ENCODE data around the gene CHAF1A. TPM values are rescaled to one million over a fixed set of nuclear protein-coding genes. Genes with fewer than 3 reads are reported as not detected.

The CHAF1A gene
- total RNA-seq, 4 donors from 2014 or later: 4.9 to 18.6 (median 8.1) TPM

- H3K27ac ChIP-seq: peak overlapping the region; percentile 94 to 99 (median 96)
- peak overlapping the region; percentile 24 to 96 (median 67) for H3K4me3 ChIP-seq
- 0 to 2% methylated on average over 8 of the region's 8 CpGs for WGBS, 2 donors
- no peaks in the 10 kb centered on the region for H3K9me3 ChIP-seq
- H3K4me1 ChIP-seq: peaks cover 0 to 48% (median 34%) of the 10 kb centered on the region in 4 donors
- TF ChIP-seq, protein P1, sequence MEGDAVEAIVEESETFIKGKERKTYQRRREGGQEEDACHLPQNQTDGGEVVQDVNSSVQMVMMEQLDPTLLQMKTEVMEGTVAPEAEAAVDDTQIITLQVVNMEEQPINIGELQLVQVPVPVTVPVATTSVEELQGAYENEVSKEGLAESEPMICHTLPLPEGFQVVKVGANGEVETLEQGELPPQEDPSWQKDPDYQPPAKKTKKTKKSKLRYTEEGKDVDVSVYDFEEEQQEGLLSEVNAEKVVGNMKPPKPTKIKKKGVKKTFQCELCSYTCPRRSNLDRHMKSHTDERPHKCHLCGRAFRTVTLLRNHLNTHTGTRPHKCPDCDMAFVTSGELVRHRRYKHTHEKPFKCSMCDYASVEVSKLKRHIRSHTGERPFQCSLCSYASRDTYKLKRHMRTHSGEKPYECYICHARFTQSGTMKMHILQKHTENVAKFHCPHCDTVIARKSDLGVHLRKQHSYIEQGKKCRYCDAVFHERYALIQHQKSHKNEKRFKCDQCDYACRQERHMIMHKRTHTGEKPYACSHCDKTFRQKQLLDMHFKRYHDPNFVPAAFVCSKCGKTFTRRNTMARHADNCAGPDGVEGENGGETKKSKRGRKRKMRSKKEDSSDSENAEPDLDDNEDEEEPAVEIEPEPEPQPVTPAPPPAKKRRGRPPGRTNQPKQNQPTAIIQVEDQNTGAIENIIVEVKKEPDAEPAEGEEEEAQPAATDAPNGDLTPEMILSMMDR (IDR thresholded peaks at IDR 0.05): peak in 1 of 5 experiments; percentile 3
- TF ChIP-seq EP300 (IDR thresholded peaks at IDR 0.05): no peak
- H3K36me3 ChIP-seq: peaks cover 0 to 9% (median 0%) of the 10 kb centered on the region in 3 donors
- DNase-seq (ENCODE audit: low spot score in 2 of 2): no peak
- no peaks in the 10 kb centered on the region for H3K27me3 ChIP-seq
These were observed 670 bp upstream of the CHAF1A start for GRCh38 chr19:4401769-4402170.

DNA sequence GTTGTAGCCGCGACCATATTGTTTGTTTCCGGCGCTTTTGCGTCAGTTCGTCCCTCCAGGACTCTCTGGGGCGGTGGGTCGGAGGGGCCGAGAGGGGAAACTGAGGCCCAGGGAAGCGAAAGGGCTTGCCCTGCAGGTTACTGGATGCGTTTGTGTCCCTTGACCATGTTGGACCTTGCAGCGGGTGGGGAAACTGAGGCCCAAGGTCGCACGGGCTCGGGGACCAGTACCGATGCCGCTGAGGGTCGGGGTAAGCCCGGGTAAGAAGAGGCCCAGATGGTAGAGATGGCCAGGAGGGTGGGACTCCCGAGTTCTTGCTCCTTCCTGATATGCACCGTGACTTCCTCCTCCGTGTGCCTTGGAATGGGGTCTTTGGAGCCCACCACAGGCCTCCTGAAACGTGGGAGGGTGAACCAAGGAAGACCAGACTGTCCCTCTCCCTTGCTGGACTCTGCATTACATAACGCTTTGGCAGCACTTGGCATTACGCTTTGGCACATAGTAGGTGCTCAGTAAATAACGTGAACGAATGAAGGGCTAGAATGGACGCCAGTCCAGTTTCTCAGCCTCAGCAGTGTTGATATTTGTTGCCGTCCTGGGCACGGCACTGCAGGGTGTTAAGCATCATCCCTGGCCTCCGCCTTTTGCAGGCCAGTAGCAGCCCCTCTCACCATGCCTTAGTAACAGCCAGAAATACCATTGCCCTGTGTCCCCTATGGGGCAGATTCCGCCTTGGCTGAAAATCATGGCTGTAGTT lies 743 bp downstream of the CHAF1A start:
- 11 to 18% methylated on average over 21 to 23 of the region's 32 CpGs for WGBS, 2 donors
- TF ChIP-seq POLR2A (IDR thresholded peaks at IDR 0.05): no peak
- TF ChIP-seq, protein P1 (IDR thresholded peaks at IDR 0.05): no peak
- no peak for TF ChIP-seq EP300 (IDR thresholded peaks at IDR 0.05)
- peak overlapping the region; percentile 20 to 99 (median 83) for H3K27ac ChIP-seq
- H3K27me3 ChIP-seq: no peaks in the 10 kb centered on the region
- peak overlapping the region; percentile 47 to 96 (median 75) for H3K4me3 ChIP-seq
- peaks cover 0 to 34% (median 24%) of the 10 kb centered on the region in 4 donors for H3K4me1 ChIP-seq
- no peak for DNase-seq (ENCODE audit: low spot score in 2 of 2)
- H3K36me3 ChIP-seq: no peaks in the 10 kb centered on the region
- no peaks in the 10 kb centered on the region for H3K9me3 ChIP-seq

- no peaks in the 10 kb centered on the region for H3K27me3 ChIP-seq
- TF ChIP-seq EP300 (IDR thresholded peaks at IDR 0.05) (no peak), POLR2A (IDR thresholded peaks at IDR 0.05) (no peak)
- TF ChIP-seq, protein P1 (IDR thresholded peaks at IDR 0.05): no peak
- no peak overlapping the region for H3K4me3 ChIP-seq
- H3K9me3 ChIP-seq: no peaks in the 10 kb centered on the region
- peaks cover 0 to 21% (median 0%) of the 10 kb centered on the region in 3 donors for H3K36me3 ChIP-seq
- H3K4me1 ChIP-seq: peaks cover 0 to 20% (median 15%) of the 10 kb centered on the region in 4 donors
- H3K27ac ChIP-seq: no peak overlapping the region
- WGBS, 2 donors: 51 to 63% methylated on average over 8 of the region's 8 CpGs
- DNase-seq (ENCODE audit: low spot score in 2 of 2): no peak
These were observed 3.5 kb downstream of the CHAF1A start for GRCh38 chr19:4405977-4406376.

- H3K4me3 ChIP-seq: no peak overlapping the region
- peaks cover 0 to 21% (median 0%) of the 10 kb centered on the region in 3 donors for H3K36me3 ChIP-seq
- WGBS, 2 donors: 86 to 95% methylated on average over 7 of the region's 7 CpGs
- no peaks in the 10 kb centered on the region for H3K27me3 ChIP-seq
- H3K27ac ChIP-seq: no peak overlapping the region
- H3K9me3 ChIP-seq: no peaks in the 10 kb centered on the region
- H3K4me1 ChIP-seq: peaks cover 0 to 14% (median 9%) of the 10 kb centered on the region in 4 donors
- DNase-seq (ENCODE audit: low spot score in 2 of 2): no peak
- TF ChIP-seq, protein P1 (IDR thresholded peaks at IDR 0.05): no peak
- TF ChIP-seq POLR2A (IDR thresholded peaks at IDR 0.05) (no peak), EP300 (IDR thresholded peaks at IDR 0.05) (no peak)
These were observed 4.2 kb downstream of the CHAF1A start for GRCh38 chr19:4406626-4407025.

Data from tibial nerve (tissue), 4 donors.